Measurements from ENCODE around the gene AGBL1.

DNA sequence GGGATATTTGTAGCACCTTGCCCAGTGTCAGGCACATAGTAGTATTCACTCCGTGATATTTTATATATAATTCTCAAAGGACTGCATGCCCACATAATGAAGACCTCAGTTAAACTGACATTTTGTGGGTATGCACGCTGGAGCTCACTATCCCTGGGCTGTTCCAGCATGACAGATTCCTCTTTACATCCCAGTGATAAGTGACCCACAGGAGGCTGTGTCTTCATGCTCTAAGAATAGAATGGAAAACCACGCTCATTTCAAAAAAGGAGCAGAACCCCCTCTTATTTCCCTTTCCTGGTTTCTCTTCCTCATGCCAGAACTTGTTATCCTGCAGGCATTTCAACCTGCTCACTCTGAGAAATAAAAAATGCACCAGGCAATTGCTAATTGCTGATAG is 717.5 kb downstream of the AGBL1 start:
- TF ChIP-seq, protein P1, sequence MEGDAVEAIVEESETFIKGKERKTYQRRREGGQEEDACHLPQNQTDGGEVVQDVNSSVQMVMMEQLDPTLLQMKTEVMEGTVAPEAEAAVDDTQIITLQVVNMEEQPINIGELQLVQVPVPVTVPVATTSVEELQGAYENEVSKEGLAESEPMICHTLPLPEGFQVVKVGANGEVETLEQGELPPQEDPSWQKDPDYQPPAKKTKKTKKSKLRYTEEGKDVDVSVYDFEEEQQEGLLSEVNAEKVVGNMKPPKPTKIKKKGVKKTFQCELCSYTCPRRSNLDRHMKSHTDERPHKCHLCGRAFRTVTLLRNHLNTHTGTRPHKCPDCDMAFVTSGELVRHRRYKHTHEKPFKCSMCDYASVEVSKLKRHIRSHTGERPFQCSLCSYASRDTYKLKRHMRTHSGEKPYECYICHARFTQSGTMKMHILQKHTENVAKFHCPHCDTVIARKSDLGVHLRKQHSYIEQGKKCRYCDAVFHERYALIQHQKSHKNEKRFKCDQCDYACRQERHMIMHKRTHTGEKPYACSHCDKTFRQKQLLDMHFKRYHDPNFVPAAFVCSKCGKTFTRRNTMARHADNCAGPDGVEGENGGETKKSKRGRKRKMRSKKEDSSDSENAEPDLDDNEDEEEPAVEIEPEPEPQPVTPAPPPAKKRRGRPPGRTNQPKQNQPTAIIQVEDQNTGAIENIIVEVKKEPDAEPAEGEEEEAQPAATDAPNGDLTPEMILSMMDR (IDR thresholded peaks at IDR 0.05; ENCODE audit: insufficient read depth, low read length), result no peak
- TF ChIP-seq SPI1 (IDR thresholded peaks at IDR 0.05; ENCODE audit: borderline replicate concordance, low read depth) (no peak), POLR2AphosphoS5 (IDR thresholded peaks at IDR 0.05; ENCODE audit: low read depth) (no peak)

Measured in HL-60 (cell line).